ENCODE data around the gene PCDHGA1.

PCDHGA1 gene

GRCh38 chr5:141547921-141548320 is 217.6 kb downstream of the PCDHGA1 start:
- no peak for DNase-seq

- peak; percentile 79 for DNase-seq
These were observed 227.4 kb downstream of the PCDHGA1 start for GRCh38 chr5:141557681-141558136.

GRCh38 chr5:141558150-141558549 is 227.8 kb downstream of the PCDHGA1 start:
- no peak for DNase-seq

DNA sequence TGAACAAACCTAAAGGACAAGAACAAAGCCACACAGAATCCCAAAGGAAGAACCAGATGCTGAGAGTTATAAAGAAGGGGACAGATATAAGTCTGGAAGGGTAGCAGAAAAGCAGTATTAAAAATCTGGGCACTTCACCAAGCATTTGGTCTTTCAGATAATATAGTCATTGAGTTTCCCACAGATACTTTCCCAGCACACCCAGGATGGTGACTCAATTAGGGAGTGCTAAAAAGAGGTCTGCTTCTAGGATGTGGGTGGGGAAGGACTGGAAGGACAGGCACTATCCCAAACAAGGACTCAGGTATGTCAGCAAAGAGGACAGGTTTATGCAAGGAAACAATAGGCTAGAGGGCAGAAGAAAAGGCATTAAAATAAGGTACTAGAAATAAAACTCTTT is 229.1 kb downstream of the PCDHGA1 start:
- DNase-seq: no peak

DNA sequence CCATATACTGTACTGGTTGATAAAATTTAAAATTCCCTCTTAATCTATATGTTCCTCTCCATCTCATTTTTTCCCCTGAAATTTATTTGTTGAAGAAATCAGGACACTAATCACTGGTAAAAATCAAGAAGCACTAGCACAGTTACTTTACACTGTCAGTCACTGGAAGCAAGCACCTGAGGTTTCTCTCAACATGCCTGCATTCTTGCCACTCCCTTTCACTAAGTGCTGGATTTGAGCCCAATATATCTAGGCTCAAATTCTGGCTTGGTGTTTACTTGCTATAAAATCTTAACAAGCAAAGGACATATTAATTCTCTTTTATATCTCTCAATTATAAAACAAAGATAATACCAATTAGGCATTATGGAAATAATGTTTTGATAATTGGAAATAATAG is 229.8 kb downstream of the PCDHGA1 start:
- DNase-seq: no peak

DNA sequence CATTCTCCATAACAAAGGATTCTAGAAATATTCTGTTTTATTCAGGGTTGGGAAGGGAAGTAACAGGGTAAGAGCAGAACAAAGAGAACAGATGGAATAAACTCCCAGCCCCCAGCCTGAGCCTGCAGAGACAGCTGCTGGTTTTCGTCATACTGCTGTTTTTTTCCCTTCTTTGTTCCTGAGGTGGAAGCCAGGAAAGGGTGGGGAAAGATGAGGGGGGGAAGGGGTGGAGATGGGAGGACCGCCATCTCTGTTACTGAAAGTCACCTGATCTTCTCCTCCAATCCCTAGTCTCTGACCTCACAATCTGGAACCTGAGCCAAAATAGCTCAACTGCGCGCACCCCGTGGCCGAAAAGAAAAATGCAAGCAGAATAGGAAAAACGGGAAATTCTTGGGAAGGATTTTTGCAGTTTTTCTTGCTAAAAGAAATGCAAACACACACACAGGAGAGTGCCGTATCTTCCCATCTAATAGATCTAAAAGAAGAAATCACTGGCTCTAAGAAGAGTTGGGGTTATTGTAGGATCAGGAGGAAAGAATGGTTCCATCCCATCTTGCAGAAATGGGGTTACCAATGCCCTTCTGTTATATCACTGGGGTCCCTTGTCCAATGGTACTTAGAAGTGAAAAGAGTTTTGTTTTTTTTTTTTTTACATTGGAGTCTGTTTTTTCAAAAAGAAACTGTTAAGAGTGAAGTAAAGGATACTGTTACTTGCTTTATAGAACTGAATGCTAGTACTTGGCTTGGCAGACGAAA is 230.6 kb downstream of the PCDHGA1 start:
- DNase-seq: peak; percentile 67
